DOHH2 (cell line): ENCODE data around the gene KIF1C.

ENCODE experiments used
- CTCF ChIP-seq: fragments of 200-600 bp; sonication (generic); IDR thresholded peaks from one replicate; pipeline ENCODE4 v1.5.1; 2014; ENCODE audit warnings: antibody characterized with exemption, mild to moderate bottlenecking, low read depth, low read length; ENCODE audit not compliant: poor library complexity, severe bottlenecking
- EZH2phosphoT487 ChIP-seq: fragments of 200-600 bp; sonication (generic); IDR thresholded peaks from 2 replicates; pipeline ENCODE4 v1.6.1; 2017; ENCODE audit warnings: borderline replicate concordance, mild to moderate bottlenecking, antibody characterized with exemption, low read length, moderate library complexity, mixed read lengths

- no peak for TF ChIP-seq CTCF
- TF ChIP-seq EZH2phosphoT487: no peak
Measured at GRCh38 chr17:5050278-5050677, 52.5 kb downstream of the KIF1C start.
